DMS153 treated with DMSO at 0.1 percent for 48 hours (cell line): Measurements from ENCODE around the gene KCNS3.

Experiments
- DNase-seq: peaks from one replicate; lab custom pipeline; 2025; ENCODE audit not compliant: unreplicated experiment; lab: John Stamatoyannopoulos, UW

The KCNS3 gene, protein sequence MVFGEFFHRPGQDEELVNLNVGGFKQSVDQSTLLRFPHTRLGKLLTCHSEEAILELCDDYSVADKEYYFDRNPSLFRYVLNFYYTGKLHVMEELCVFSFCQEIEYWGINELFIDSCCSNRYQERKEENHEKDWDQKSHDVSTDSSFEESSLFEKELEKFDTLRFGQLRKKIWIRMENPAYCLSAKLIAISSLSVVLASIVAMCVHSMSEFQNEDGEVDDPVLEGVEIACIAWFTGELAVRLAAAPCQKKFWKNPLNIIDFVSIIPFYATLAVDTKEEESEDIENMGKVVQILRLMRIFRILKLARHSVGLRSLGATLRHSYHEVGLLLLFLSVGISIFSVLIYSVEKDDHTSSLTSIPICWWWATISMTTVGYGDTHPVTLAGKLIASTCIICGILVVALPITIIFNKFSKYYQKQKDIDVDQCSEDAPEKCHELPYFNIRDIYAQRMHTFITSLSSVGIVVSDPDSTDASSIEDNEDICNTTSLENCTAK

DNA sequence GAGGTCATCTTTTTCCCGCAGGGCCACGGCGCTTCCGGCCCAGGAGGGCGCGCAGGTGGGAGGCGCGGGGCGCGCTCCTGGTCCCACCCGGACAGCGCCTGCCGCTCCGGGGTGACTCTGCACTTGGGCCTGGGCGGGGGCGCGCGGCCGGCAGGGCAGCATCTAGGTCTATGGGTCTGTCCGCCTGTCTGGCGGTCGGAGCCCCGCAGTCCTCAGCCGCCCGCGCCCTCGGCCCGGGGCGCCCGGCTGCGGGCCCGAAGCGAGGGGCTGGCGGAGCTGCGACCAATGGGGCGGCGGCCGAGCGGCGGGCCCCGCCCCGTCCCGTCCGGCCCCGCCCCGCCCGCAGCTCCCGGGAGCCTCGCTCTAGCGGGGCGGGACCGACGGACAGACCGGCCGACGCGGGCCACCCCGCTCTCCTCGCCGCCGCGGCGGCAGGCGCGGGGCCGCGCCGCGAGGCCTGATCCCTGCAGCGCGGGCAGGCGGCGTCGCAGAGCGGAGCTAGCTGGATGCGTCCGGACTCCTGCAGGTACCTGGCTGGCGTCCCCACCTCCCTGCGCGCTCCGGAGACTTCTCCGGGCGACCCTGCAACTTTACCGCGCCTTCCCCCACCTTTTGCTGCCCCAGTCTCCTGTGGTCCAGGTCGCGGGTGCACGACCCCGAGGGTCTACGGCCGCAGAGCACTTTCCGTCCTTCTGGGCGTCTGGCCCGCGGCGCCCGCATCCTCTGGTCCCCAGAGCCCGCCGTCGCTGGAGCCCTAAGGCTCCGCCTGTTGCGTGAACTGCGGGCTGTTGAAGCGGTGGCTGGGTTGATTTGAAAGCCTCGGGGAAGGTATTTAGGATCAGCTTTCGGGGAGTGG lies at the start of gene KCNS3:
TSS of gene KCNS3 (plus strand) at position 387 of the 856 bp plus-strand sequence. CDS start 52,342 bp downstream, outside the sequence.
- no peak for DNase-seq

DNA sequence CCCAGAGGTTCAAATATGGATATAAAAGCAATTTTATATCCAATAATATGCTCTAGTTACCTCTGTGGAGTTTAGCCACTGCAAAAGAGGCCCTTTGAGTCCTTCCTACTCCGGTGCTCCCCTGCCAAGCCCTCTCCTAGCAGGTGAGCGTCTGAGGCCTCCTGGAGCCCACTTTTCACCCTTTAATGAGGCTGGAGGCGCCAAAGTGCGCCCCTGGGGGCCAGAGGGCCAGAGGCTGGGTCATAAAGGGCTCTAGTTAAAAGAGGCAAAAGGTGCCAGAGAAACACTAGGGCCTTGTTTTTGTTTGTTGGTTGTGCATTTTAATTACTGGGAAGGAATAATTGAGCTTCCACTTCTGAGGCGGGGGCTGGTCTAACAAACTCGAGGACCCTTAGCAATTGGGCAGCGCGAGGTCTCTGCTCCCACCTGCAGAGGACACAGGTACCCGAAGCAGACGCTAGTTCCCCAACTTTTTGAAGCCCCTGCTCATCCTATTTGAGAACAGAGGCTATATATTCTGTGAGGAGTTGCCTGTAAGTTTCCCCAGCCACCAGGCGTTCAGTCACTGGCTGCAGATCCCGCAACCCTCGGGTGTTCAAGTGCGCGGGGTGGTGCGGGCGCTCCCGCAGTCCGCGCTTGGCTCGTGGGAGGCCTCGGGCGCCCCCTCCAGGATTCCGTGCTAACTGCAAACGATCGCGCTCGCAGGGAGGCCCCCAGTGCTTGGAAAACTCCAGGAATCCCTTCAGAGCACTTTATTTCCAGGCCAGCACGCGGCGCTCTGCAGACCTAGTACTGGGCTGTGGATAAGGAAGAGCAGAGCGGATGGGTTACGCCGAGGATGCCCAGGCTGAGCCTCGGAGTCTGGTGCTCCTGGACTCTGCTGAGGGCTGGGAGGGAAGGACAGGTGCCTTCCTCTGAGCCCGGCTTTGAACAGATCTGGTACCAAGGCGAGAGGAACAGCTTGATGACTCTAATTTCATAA lies 48.1 kb upstream of the KCNS3 start:
- DNase-seq, result peak; percentile 50

- no peak for DNase-seq
Observed at GRCh38 chr2:17835516-17835915, 43.0 kb upstream of the KCNS3 start.

DNA sequence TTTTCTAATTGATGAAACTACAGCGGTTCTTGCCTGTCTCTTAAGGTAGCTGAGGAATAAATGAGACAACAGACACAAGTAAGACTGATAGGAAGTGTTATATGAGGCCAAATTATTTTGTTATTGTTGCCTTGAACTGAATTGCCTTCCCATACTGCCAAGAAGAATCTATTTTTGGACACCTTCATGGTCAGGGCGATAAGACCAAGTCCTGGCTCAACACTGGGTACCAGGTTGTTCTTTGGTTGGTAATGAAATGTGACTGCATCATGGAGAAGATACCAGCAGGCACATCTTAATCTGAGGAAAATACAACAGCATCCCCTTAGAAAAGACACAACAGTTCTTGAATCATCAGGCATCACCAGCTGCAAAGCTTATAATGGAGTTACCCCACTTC lies 38.5 kb upstream of the KCNS3 start:
- no peak for DNase-seq

GRCh38 chr2:17843457-17843856 lies 35.0 kb upstream of the KCNS3 start:
- DNase-seq, result no peak

- no peak for DNase-seq
Observed at GRCh38 chr2:17845806-17846205, 32.7 kb upstream of the KCNS3 start.

DNA sequence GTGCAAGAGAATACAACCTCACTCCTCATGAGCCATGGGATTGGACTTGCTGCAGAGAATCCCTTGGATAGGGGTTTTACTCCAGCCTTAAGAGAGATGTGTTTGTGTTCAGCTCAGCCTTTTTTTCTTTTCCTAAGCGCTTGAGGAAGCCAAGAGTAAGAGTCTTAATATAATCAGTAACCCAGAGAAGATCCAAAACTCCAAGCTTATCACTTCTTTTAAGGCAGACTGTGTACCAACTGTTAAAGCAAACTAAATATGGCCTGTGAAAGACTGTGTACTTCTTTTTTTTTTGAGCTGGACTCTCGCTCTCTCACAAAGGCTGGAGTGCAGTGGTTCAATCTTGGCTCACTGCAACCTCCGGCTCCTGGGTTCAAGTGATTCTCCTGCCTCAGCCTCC lies 31.8 kb upstream of the KCNS3 start:
- no peak for DNase-seq

- DNase-seq, result no peak
Observed at GRCh38 chr2:17847236-17847635, 31.2 kb upstream of the KCNS3 start.

DNA sequence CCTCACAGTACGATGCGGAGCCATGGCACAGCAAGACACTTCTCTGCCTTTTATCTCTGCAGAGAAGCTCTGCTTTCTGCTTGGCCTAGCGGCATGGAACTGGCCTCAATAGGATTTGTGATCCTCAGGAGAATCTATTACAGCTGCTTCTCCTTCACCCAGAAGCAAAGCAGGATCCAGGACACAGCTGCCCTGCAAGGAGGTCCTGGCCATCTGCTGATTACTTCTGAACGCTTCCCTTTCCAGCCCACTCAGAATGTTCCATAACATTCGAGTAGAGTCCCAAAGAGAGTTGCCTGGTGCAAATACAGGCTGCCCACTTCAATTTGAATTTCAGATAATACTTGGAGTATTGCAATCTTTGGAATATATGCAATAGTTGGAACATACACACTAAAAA lies 29.2 kb upstream of the KCNS3 start:
- DNase-seq, result no peak

DNA sequence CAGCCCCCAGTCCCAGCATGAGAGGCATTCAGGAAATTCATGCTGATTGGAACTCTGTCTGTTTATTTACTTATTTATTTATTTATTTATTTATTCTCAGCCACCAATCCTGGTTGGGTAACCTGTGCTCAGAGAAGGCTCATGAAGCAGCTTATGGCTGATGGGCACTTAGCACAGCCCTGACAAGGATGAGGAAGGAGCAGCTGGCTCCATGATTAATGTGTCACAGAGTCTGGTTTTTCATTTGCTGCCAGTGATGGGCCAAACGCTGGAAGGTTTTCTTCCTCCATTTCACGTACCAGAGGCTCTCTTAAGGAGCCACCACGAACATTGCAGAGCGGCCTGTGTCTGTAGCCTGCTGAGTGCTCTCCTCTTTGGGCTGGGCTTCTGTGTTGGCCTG lies 28.3 kb upstream of the KCNS3 start:
- DNase-seq, result no peak

DNA sequence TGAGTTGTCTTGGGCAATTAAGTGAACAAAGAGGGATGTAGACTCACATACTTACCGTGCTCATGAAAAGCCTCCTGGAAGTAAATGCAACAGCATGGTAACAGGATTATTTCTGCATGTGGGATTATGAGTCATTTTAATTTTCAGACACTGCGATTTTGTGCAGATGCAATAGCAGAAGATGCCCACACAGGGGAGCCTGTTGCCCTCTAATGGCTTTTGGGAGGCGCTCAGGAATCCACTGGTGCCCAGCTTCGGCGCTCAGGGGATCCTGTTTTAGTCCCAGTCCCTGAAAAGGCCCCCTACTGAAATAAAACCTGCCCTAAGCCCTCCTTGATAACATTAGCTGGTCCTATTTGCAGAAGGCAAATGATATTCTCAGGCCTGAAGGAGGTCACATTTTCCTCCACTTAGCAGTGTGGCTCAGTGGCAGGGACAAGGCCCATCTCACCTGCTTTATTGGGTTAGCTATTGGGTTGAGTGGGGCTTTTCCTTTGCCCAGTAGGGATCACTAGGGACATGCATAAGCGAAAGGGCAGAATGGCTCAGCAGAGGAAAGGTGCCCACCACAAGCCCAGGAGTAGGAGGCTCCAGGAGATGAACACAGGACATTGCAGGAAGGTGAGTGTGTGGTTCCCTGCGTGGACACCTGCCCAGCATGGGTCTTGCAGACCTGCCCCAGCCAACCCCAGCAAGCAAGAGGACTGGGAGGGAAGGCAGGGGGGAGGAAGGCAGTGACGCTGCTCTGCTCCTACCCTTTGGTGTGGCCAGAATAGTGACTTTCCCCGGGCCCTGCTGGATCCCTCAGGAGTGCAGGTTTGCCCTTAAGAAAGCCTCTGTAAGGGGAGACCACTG lies 26.5 kb upstream of the KCNS3 start:
- peak; percentile 33 for DNase-seq

DNA sequence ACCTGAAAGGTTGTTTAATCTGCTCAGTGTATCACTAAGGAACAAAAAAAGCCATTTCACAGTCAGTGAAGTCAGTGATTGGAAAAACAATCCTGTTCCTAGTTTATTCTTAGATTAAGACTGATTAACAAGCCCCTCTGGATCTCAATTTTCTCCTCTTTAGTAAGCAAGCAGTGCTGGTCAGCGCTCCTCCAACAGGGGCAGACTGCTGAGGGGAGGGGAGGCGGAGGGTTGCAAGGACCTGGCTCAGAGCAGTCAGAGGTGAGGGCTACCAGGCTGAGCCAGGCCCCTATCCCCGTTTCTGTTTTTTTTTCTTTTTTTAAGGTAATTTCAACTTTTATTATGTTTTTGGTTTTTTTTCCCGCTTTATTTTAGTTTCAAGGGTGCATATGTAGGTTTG lies 24.7 kb upstream of the KCNS3 start:
- no peak for DNase-seq

DNA sequence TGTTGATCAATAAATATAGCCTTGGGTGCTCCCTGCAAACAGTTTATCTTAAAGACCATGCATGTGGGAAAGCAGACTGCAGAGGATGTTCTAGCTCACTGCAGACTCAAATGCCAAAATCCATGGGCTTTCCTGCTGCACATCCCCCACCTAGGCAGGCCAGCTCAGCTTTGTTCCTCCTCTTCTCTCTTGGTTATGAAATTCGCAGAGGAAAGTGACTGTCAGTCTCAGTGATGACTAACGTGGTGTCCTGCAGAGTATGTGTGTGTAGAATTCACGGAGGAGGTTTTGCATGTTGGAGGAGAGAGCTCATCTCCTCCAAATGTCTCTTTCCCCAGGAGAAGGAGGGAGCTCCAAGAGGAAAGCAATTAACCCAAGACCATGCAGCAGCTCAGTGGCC lies 21.4 kb upstream of the KCNS3 start:
- no peak for DNase-seq

DNA sequence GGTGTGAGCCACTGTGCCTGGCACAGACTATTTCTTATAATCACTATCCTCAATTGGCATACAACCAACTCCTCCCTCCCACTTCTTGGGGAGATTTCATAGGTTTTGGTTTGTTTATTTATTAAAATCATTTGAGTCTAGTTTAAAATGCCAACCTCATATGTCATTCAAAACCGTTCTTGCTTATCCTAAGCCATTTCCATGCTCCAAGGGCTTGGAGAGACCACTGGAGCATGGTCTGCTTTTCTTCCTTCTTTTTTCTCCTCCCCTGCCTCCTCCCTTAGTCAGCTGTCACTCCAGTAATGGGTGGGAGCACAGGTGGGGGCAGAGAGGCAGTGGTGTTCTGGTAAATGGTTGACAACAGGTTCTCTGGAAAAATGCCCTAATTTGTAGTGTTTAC lies 20.4 kb upstream of the KCNS3 start:
- DNase-seq, result no peak

DNA sequence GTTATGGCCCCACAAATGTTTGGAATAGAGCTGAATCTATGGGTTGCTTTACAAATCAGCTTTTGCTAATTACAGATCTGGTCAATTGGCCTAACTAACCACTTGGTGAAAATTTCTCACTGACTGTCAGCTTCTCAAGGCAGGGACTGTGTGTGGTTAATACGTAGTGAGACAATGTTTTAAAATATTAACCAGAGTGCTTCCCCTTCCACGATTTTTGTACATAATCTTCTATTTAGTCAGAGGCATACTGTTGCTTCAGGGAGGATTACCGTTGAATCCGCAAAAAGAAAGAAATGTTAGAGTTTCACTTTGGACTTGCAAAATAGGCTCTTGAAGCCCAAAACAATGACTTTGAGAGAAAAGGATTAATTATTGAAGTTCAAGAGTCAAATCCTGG lies 14.9 kb upstream of the KCNS3 start:
- no peak for DNase-seq

GRCh38 chr2:17864676-17865075 lies 13.8 kb upstream of the KCNS3 start:
- no peak for DNase-seq

DNA sequence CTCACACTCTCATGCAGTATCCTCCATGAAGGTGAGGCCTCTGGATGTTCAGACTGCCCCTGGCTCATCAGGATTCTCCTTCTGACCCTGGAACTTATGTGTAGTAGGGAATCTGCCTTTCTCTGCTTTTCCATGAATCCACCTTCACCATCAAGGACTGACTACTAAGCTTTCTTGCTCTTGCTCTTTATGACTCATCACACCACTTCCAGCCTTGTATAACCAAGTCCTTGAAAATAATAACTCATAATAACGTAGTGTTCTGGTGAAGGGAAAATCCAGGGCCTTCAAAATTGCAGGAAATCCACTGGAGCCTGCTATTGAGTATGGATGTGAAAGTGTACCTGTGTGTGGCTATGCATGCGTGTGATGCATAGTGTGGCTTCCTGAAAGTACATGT lies 11.3 kb upstream of the KCNS3 start:
- no peak for DNase-seq

DNA sequence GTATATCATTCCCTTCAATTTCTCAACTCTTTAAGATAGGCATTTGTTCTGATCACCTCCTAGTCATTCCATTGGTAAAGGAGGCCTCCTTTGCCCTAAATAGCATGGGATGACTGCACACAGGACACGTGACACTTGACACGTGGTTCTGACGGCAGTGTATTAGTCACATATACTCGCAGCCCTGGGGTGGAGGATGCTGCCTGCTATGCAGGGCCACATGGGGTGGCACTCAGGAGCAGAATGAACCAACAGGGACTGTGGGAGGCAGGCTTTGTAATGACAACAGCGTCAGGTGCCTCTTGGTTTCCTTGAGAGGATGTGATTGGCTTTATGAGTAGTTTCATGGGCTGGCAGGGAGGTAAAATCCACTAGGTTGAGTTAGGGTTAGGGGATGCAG lies 9.3 kb upstream of the KCNS3 start:
- DNase-seq, result no peak

DNA sequence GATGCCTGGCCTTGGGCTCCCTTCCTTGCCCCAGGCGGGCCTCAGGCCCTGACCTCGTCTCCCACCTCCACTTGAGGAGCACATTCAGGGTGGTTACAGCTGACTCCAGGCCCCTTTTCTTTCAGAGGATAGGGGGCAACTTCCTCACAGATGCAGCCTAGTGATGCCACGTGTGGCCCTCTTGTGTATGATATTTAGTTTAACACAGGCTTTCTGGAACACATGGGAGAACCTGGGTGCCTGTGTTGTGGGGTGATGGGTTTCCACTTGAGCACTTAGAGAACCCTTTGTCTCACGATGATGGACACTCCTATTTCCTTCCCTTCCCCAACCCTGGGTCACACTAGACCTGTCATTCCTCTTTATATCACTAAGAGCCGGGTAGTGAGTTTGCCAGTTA lies 6.8 kb upstream of the KCNS3 start:
- DNase-seq, result no peak

- DNase-seq, result no peak
Observed at GRCh38 chr2:17873021-17873420, 5.4 kb upstream of the KCNS3 start.
